Activated CD8-positive, alpha-beta memory T cell treated with anti-CD3 and anti-CD28 coated beads for 36 hours (primary cell): Measurements from ENCODE around the gene FBXW12. TPM values are rescaled to one million over a fixed set of nuclear protein-coding genes. Genes with fewer than 3 reads are reported as not detected.

Experiments
- CTCF ChIA-PET: fragments of 350-600 bp; sonication (Branson Sonifier 250); formaldehyde crosslinking; loops from one replicate; lab custom pipeline; 2021; ENCODE audit warnings: antibody characterized with exemption; lab: Charles Lee
- POLR2A ChIA-PET: fragments of 350-600 bp; sonication (Branson Sonifier 250); formaldehyde crosslinking; loops from one replicate; lab custom pipeline; 2021; ENCODE audit warnings: antibody characterized with exemption; lab: Charles Lee
- total RNA-seq, 2 experiments: library from RNA; stranded (reverse); gene quantifications; one replicate each; pipeline ENCODE4 v1.2.3, GENCODE V29; 2021

Gene FBXW12
- total RNA-seq, 2 experiments from 2014 or later = not detected

- POLR2A ChIA-PET = interaction anchor here (0.7 to 1.1 kb wide), 5 partner anchors 23 to 166 kb away, joined by 3 to 5 read pairs (median 4); partner anchors contain the start of gene PFKFB4
These were observed 68.0 kb downstream of the FBXW12 start, which contains the start of the genes CCDC51 and TMA7 for GRCh38 chr3:48439820-48440589. TSS of gene CCDC51 (minus strand) at chr3:48440119. CDS start at chr3:48435128, 4,991 bp downstream. TSS of gene TMA7 (plus strand) at chr3:48440257. CDS start at chr3:48440297, 40 bp downstream.

GRCh38 chr3:48440590-48440958, 68.6 kb downstream of the FBXW12 start:
- ChIA-PET POLR2A (no interaction called here), CTCF (interaction anchor here (1.5 to 1.9 kb wide), 3 partner anchors 11 to 33 kb away, joined by 3 to 11 read pairs (median 5); a partner anchor contains a TSS)

More at GRCh38 chr3:48439820-48440589, 68.0 kb downstream of the FBXW12 start, which contains the start of the genes CCDC51 and TMA7:
- CTCF ChIA-PET = interaction anchor here (1.0 to 1.9 kb wide), 9 partner anchors 14 to 195 kb away, joined by 4 to 11 read pairs (median 5); partner anchors contain the start of gene SLC26A6

GRCh38 chr3:48441940-48442339, 69.9 kb downstream of the FBXW12 start:
- POLR2A ChIA-PET = interaction anchor here (0.6 kb wide), 1 partner anchor 1033 kb away, joined by 3 read pairs; no protein-coding TSS in a partner anchor

More at GRCh38 chr3:48441940-48442339, 69.9 kb downstream of the FBXW12 start:
- CTCF ChIA-PET = interaction anchor here (1.5 kb wide), 1 partner anchor 10 kb away, joined by 3 read pairs; no protein-coding TSS in a partner anchor

Other genes starting within 250 kb of the FBXW12 start
- gene CDC25A, start 183.8 kb upstream of the FBXW12 start, total RNA-seq = 10 to 100 TPM; 58.2 to 61.0 TPM
- gene CAMP, start 148.7 kb upstream of the FBXW12 start, total RNA-seq = not detected
- 10 to 100 TPM; 26.0 to 27.3 TPM for gene ZNF589, start 131.1 kb upstream of the FBXW12 start, total RNA-seq
- gene NME6, start 70.9 kb upstream of the FBXW12 start, total RNA-seq = 10 to 100 TPM; 28.8 to 32.2 TPM
- not detected for gene SPINK8, start 38.6 kb upstream of the FBXW12 start, total RNA-seq
- 1 to 10 TPM; 4.9 to 5.3 TPM for gene PLXNB1, start 57.9 kb downstream of the FBXW12 start, total RNA-seq
- gene CCDC51, start 67.9 kb downstream of the FBXW12 start, total RNA-seq = 10 to 100 TPM; 28.3 to 30.7 TPM
- gene TMA7, start 68.0 kb downstream of the FBXW12 start, total RNA-seq = 100 to 1,000 TPM; 402 to 429 TPM
- gene ATRIP, start 74.5 kb downstream of the FBXW12 start, total RNA-seq = 10 to 100 TPM; 20.8 to 21.3 TPM
- gene SHISA5, start 132.0 kb downstream of the FBXW12 start, total RNA-seq = 10 to 100 TPM; 78.1 to 87.2 TPM
- 10 to 100 TPM; 16.2 to 18.7 TPM for gene PFKFB4, start 184.6 kb downstream of the FBXW12 start, total RNA-seq
- not detected for gene UCN2, start 191.6 kb downstream of the FBXW12 start, total RNA-seq
- 1 to 10 TPM in 1 of 2 experiments, under 1 TPM in 1; 0.99 to 1.3 TPM for gene COL7A1, start 223.1 kb downstream of the FBXW12 start, total RNA-seq
- gene UQCRC1, start 237.4 kb downstream of the FBXW12 start, total RNA-seq = 100 to 1,000 TPM; 230 to 237 TPM
- gene TMEM89, start 249.6 kb downstream of the FBXW12 start, total RNA-seq = not detected